Activated B cell treated with CpG ODN at 0.5 μM for 24 hours (primary cell): ENCODE measurements around the gene GAL3ST2. TPM values are rescaled to one million over a fixed set of nuclear protein-coding genes. Genes with fewer than 3 reads are reported as not detected.

ENCODE experiments used
- ATAC-seq: fragments of 200-7000 bp; cut with Tn5 transposase; one replicate; pipeline ENCODE4 v1.10.0; 2021; ENCODE audit warnings: low read depth, mild to moderate bottlenecking, moderate library complexity
- CTCF ChIA-PET: fragments of 350-600 bp; sonication (Branson Sonifier 250); formaldehyde crosslinking; loops from one replicate; lab custom pipeline; 2021; ENCODE audit warnings: antibody characterized with exemption; lab: Charles Lee
- POLR2A ChIA-PET: fragments of 350-600 bp; sonication (Branson Sonifier 250); formaldehyde crosslinking; loops from one replicate; lab custom pipeline; 2021; ENCODE audit warnings: antibody characterized with exemption; lab: Charles Lee
- DNase-seq: peaks from one replicate; pipeline ENCODE4 v3.0.0; 2022
- H3K27ac Mint-ChIP-seq: one replicate; pipeline ENCODE4 v1.8.0; 2020; ENCODE audit warnings: mixed read lengths
- H3K27me3 Mint-ChIP-seq: one replicate; pipeline ENCODE4 v1.8.0; 2021; ENCODE audit warnings: mixed read lengths
- H3K36me3 Mint-ChIP-seq: one replicate; pipeline ENCODE4 v1.8.0; 2021; ENCODE audit warnings: low read depth, mixed read lengths
- H3K4me1 Mint-ChIP-seq: one replicate; pipeline ENCODE4 v1.8.0; 2021; ENCODE audit warnings: mixed read lengths
- H3K4me3 Mint-ChIP-seq: one replicate; pipeline ENCODE4 v1.8.0; 2020; ENCODE audit warnings: mild to moderate bottlenecking, mixed read lengths
- H3K9me3 Mint-ChIP-seq: one replicate; pipeline ENCODE4 v1.8.0; 2020; ENCODE audit warnings: mixed read lengths
- intact Hi-C: fragments of 100-400 bp; cut with micrococcal nuclease; formaldehyde crosslinking; loops from one replicate; pipeline ENCODE4 v1.15.1; 2024
- total RNA-seq: library from RNA; stranded (reverse); gene quantifications from 2 replicates; pipeline ENCODE4 v1.2.3, GENCODE V29; 2022
- TF ChIP-seq, protein P1 (sequence below): fragments of 200-600 bp; IDR thresholded peaks from one replicate; pipeline ENCODE4 v1.8.0; 2022; ENCODE audit warnings: antibody characterized with exemption, mild to moderate bottlenecking

The GAL3ST2 gene
- total RNA-seq, 1 donor from 2014 or later = not detected

DNA sequence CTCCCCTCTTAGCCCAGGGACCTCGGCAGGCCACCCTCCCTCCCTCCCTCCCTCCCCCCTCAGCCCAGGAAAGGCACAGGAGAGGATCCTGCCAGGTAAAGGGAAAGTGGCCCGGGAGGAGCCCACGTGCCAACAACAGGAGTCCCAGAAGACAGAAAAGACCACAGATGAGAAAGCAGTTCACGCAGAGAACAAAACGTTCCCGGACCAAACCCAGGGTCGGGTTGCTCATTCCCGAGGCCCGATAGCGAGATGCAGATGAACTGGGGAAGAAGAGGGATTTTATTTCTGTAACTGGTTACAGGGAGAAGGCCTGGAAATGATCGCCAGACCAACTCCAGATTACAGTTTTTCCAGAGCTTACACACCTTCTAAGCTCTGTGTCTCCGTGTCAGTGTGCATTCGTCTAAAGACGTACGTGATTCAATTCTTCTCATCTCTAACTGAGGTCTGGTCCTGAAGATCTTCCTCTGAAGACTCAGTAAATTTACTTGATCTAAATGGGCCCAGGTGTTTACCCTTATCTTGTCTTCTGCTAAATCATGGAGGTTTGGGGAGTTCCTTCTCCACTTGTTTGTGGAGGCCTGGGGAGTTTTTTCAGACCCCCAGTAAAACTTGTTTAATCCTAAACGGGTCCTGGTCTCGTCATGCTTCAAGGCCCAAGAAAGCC lies 31.6 kb downstream of the GAL3ST2 start:
- no peak for ATAC-seq
- ChIA-PET CTCF (no interaction called here), POLR2A (no interaction called here)
- Mint-ChIP-seq H3K9me3 (no peaks in the 10 kb centered on the region), H3K4me1 (peaks cover 21% of the 10 kb centered on the region), H3K27me3 (peaks cover 9% of the 10 kb centered on the region), H3K36me3 (no peaks in the 10 kb centered on the region), H3K27ac (no peak overlapping the region), H3K4me3 (no peak overlapping the region)
- intact Hi-C loops = no loop called here
- TF ChIP-seq, protein P1, sequence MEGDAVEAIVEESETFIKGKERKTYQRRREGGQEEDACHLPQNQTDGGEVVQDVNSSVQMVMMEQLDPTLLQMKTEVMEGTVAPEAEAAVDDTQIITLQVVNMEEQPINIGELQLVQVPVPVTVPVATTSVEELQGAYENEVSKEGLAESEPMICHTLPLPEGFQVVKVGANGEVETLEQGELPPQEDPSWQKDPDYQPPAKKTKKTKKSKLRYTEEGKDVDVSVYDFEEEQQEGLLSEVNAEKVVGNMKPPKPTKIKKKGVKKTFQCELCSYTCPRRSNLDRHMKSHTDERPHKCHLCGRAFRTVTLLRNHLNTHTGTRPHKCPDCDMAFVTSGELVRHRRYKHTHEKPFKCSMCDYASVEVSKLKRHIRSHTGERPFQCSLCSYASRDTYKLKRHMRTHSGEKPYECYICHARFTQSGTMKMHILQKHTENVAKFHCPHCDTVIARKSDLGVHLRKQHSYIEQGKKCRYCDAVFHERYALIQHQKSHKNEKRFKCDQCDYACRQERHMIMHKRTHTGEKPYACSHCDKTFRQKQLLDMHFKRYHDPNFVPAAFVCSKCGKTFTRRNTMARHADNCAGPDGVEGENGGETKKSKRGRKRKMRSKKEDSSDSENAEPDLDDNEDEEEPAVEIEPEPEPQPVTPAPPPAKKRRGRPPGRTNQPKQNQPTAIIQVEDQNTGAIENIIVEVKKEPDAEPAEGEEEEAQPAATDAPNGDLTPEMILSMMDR = no peak
- DNase-seq = no peak

- no peak within 1 kb of the TSS for H3K27ac Mint-ChIP-seq
- DNase-seq (no peak), ATAC-seq (no peak)
- H3K4me1 Mint-ChIP-seq = peaks cover 21% of the 10 kb centered on the region
- no peaks in the 10 kb centered on the region for H3K9me3 Mint-ChIP-seq
- H3K27me3 Mint-ChIP-seq = peaks cover 9% of the 10 kb centered on the region
- intact Hi-C loops = no loop called here
- POLR2A ChIA-PET = no interaction called here
- TF ChIP-seq, protein P1 = no peak
- CTCF ChIA-PET = no interaction called here
- no peak within 1 kb of the TSS for H3K4me3 Mint-ChIP-seq
- H3K36me3 Mint-ChIP-seq = no peaks in the 10 kb centered on the region
These were observed 32.2 kb downstream of the GAL3ST2 start, which contains the start of gene NEU4 for GRCh38 chr2:241808721-241809382. Gene NEU4 (plus strand): TSS chr2:241809193. CDS start chr2:241814485, 5,292 bp downstream.

DNA sequence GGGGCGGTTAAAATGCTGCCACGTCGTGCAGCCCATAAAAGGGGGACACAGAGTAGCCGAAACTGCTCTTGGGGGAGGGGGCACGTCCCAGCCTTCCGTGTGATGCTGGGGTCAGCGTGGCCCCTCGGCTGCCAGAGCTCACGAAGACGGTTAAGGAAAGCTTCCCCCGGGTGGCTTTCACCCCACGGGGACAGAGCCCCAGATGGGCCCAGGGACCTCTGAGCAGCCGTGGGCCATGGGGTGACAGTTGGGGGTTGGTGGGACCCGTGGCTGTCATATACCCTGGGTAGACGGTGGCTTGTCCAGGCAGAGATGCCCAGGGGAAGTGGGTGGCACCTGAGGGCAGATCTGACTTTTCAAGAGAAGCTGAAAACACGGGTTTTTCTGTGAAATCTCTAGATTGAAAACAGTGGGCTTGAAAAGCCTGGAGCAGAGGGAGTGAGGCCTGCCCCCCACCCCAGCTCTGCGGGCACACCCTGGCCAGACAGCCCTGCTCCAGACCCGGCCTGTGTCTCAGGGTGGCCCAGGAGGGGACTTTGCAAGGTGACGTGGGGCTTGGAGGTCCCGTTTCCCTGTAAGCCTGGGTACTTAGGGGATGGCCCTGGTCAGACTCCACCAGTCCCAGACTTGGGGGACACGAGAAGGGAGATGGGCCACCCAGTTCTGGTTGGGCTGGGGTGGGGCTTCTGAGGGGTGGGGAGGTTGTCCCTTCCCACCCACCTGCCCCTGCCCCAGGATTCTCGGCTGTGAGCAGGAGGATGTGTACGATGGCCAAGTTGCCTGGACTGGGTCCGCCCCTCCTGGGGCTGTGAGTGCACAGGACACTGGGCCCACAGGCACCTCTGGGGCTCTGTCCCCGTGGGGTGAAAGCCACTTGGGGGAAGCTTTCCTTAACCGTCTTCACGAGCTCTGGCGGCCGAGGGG lies 33.0 kb downstream of the GAL3ST2 start:
- Mint-ChIP-seq H3K27ac (no peak overlapping the region), H3K27me3 (peaks cover 9% of the 10 kb centered on the region), H3K9me3 (no peaks in the 10 kb centered on the region), H3K4me1 (peaks cover 18% of the 10 kb centered on the region), H3K36me3 (no peaks in the 10 kb centered on the region), H3K4me3 (no peak overlapping the region)
- CTCF ChIA-PET = no interaction called here
- DNase-seq (no peak), ATAC-seq (no peak)
- TF ChIP-seq, protein P1 = no peak
- POLR2A ChIA-PET = no interaction called here
- intact Hi-C loops = no loop called here

DNA sequence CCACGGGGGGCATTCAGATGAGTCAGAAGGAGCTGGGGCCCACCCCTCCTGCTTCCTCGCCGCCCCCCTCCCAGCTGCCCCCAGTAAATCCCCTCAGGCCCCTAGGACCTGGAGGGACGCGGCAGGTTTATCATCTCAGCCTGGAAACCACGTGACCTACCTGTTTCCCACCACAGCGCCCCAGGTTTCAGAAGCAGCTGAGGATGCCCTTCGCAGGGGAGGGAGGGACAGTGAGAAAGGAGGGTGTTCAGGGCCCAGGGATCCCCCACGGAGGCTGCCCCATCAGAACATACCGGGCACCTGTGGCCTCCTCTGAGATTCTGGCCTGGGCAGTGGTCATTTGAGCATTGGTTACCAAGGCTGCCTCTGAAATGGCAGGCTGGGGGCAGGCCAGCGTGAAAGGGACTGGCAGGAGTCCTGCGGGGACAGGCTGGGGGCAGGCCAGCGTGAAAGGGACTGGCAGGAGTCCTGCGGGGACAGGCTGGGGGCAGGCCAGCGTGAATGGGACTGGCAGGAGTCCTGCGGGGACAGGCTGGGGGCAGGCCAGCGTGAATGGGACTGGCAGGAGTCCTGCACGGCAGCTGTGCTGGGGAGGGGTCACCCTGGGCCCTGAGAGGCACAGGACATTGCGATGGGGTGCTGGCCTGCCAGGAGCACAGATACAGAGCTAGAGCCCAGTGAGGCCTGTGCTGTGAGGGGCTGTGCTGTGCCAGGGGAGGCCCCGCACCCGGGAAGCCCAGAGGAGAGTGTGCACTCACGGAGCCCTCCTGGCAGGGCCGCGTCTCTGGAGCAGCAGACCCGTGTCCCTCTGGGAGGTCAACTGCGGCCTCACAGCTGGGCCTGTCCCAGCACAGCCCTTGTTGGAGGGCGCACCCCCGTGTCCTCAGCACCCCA lies 33.9 kb downstream of the GAL3ST2 start:
- H3K27me3 Mint-ChIP-seq = peaks cover 12% of the 10 kb centered on the region
- CTCF ChIA-PET = no interaction called here
- ATAC-seq (no peak), DNase-seq (no peak)
- no peak overlapping the region for H3K4me3 Mint-ChIP-seq
- no peaks in the 10 kb centered on the region for H3K9me3 Mint-ChIP-seq
- peaks cover 16% of the 10 kb centered on the region for H3K4me1 Mint-ChIP-seq
- POLR2A ChIA-PET = interaction anchor here (1.1 kb wide), 1 partner anchor 22 kb away, joined by 3 read pairs; no protein-coding TSS in a partner anchor
- intact Hi-C loops = no loop called here
- H3K27ac Mint-ChIP-seq = no peak overlapping the region
- H3K36me3 Mint-ChIP-seq = no peaks in the 10 kb centered on the region
- TF ChIP-seq, protein P1 = no peak
